ENCODE results near the gene IFITM10.
"Not testable (repeated sequence)": the region's sequence is repeated elsewhere in the genome, so short reads cannot be mapped to it uniquely, and the experiment has no call there.

Gene IFITM10

DNA sequence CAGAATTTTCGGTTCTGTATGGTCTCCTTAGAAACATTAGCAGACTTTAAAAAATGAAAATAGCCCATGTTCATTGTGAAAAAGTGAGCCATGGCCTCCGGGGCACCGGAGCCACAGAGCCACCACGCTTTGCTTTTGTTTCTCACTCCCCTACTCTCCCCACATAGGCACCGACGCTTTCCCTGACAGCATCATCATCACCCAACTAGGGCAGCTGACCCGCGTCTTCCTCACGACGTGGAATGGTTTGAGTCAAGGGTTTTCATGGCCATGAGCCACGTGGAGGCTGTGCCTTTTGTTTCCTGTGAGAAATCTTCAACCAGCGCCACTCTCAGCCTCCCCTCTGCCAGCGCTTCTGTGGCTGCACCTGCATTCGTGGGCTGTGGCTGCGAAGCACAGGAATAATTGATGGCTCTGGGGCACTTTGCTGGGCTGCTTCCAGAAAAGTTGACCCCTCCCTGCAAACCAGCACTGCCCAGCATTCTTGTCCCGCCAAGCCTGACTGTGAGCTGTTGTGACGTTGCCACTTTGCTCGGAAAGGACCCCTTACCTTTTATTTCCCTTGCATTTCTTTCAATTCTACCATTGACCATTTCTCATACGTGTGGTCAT lies 62.0 kb downstream of the IFITM10 start:
- not testable (repeated sequence) for DNase-seq (ENCODE audit: low read depth); H3K4me3 ChIP-seq (ENCODE audit: low read length)
- peaks cover 32% of the 10 kb centered on the region for H3K27me3 ChIP-seq (replicated peaks; ENCODE audit: control insufficient read depth, insufficient read depth, low read length)

DNA sequence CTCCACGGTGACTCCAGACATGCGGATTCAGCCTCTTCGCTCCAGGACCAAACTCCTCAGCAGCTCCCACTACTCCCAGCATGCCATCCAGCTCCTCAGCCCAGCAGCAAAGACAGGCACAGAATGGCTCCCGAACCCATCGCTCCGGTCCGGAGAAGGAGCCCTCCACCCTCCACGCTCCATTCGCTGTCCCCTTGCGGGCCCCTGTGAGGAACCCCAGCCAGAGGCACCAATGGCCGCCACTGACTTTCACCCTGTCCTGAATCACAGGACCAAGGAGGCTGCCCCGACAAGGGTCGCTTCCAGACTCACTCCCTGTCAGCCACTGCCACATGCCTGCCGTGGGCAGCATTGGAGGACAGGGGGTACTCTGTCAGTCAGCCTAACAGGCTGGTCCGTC lies 64.2 kb downstream of the IFITM10 start:
- not testable (repeated sequence) for DNase-seq (ENCODE audit: low read depth); H3K9ac ChIP-seq (ENCODE audit: low read length); H3K4me3 ChIP-seq (ENCODE audit: low read length)

More for the DNA sequence above, 62.0 kb downstream of the IFITM10 start:
- not testable (repeated sequence) for H3K36me3 ChIP-seq (ENCODE audit: control insufficient read depth, insufficient read depth, low read length, severe bottlenecking); H3K9ac ChIP-seq (ENCODE audit: low read length); H3K9me3 ChIP-seq (ENCODE audit: control insufficient read depth, low read length); H3K4me1 ChIP-seq (ENCODE audit: control insufficient read depth, insufficient read depth, low read length)

DNA sequence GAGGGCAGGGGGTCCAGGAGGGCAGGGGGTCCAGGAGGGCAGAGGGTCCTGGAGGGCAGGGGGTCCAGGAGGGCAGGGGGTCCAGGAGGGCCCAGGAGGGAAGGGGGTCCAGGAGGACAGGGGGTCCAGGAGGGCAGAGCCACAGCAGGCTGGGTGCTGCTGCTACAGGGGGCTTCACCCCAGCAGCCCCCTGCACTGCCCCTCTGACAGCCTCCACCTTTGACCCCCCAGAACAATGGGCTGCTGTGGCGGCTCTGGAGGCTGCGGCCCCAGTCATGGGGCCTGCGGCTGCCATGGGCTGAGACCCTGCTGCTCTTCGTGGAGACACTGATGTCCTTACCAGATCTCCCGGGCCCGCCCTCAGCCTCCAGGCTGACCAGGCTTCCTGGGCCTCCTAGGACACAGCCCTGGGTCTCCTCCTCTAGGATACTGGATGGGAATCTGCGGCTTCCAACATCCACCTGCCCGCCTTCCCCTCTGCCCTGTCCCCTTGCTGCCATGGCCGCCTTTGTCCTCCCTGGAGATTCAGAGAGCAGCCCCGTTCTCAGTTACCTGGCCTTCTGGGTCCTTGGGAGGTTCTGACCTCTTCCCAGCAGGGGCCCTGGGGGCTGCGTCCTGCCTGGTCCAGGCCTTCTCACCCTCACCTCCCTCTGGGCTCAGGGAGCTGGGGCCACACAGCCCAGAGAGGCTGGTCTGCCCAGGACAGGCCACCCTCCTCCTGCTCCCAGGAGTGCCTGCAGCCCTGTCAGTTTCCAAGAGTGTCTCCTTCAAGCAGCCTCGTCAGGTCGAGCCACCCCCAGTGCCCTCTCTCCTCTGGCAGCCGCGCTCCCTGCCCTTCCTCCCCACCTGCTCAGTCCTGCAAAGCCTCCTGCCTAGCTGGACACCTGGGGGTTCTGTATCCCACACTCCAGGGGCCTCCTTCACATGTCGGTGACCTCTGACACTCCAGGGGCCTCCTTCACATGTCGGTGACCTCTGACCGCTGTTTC lies 65.2 kb downstream of the IFITM10 start:
- DNase-seq (ENCODE audit: low read depth); H3K4me3 ChIP-seq (ENCODE audit: low read length); H3K9ac ChIP-seq (ENCODE audit: low read length); H3K4me1 ChIP-seq (ENCODE audit: control insufficient read depth, insufficient read depth, low read length); H3K9me3 ChIP-seq (ENCODE audit: control insufficient read depth, low read length); H3K36me3 ChIP-seq (ENCODE audit: control insufficient read depth, insufficient read depth, low read length, severe bottlenecking): not testable (repeated sequence)
- H3K27me3 ChIP-seq (replicated peaks; ENCODE audit: control insufficient read depth, insufficient read depth, low read length) = peaks cover 17% of the 10 kb centered on the region

More for the DNA sequence above, 64.2 kb downstream of the IFITM10 start:
- not testable (repeated sequence) for H3K36me3 ChIP-seq (ENCODE audit: control insufficient read depth, insufficient read depth, low read length, severe bottlenecking); H3K4me1 ChIP-seq (ENCODE audit: control insufficient read depth, insufficient read depth, low read length); H3K9me3 ChIP-seq (ENCODE audit: control insufficient read depth, low read length)
- peaks cover 25% of the 10 kb centered on the region for H3K27me3 ChIP-seq (replicated peaks; ENCODE audit: control insufficient read depth, insufficient read depth, low read length)

DNA sequence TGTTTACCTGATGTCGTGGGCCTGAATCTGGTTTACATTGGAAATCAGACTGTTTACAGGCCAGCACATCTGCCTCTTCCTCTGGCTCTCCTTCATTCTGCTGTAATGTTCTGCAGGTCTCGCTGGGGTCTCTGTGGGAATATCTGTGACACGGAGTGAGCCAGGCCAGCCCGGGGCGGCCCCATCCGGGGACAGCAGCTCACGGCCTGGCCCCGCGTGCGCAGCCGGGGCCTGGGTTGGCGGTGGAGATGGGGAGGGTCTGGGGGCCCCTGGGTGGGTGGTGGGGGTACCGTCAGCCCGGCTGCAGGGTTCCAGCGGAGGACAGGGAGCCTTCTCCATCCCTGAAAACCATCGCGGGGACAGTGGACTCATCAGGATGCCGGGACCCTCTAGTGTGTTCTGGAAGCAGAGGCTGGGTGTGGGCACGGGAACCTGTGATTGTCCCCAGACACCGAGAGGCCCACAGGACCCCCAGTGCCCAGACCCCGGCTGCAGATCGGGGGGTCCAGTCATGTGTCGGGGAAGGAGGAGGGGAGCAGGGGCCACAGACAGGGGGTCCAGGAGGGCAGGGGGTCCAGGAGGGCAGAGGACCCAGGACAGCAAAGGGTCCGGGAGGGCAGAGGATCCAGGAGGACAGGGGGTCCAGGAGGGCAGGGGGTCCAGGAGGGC lies 66.4 kb downstream of the IFITM10 start:
- peaks cover 15% of the 10 kb centered on the region for H3K27me3 ChIP-seq (replicated peaks; ENCODE audit: control insufficient read depth, insufficient read depth, low read length)
- DNase-seq (ENCODE audit: low read depth); H3K36me3 ChIP-seq (ENCODE audit: control insufficient read depth, insufficient read depth, low read length, severe bottlenecking); H3K4me1 ChIP-seq (ENCODE audit: control insufficient read depth, insufficient read depth, low read length); H3K9ac ChIP-seq (ENCODE audit: low read length); H3K4me3 ChIP-seq (ENCODE audit: low read length); H3K9me3 ChIP-seq (ENCODE audit: control insufficient read depth, low read length): not testable (repeated sequence)

DNA sequence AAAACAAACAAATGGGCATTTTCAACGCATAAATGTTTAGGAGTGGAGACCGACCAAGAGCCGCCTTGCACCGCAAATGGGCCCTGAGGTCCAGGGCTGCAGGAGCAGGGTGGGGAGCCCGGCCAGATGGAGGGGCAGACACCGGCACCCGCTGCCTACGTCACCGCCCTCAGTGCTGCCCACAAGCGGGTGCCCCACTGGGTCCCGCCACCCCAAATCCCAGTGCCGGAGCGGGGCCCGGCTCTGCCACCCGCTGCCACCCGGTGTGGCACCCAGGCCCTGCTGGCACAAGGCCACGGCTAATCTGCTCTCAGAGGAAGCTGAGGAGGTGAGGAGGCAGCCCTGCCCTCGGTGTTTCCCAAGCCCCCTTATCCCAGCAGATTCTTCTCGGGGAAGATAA lies 67.2 kb downstream of the IFITM10 start:
- DNase-seq (ENCODE audit: low read depth); H3K4me1 ChIP-seq (ENCODE audit: control insufficient read depth, insufficient read depth, low read length); H3K4me3 ChIP-seq (ENCODE audit: low read length); H3K9ac ChIP-seq (ENCODE audit: low read length); H3K36me3 ChIP-seq (ENCODE audit: control insufficient read depth, insufficient read depth, low read length, severe bottlenecking); H3K9me3 ChIP-seq (ENCODE audit: control insufficient read depth, low read length): not testable (repeated sequence)
- peaks cover 17% of the 10 kb centered on the region for H3K27me3 ChIP-seq (replicated peaks; ENCODE audit: control insufficient read depth, insufficient read depth, low read length)
